Subcutaneous adipose tissue (tissue), 4 donors: ENCODE results near the gene KIAA1958. TPM values are rescaled to one million over a fixed set of nuclear protein-coding genes. Genes with fewer than 3 reads are reported as not detected.

Source experiments
- CTCF ChIP-seq: fragments of 450-650 bp; IDR thresholded peaks from one replicate; pipeline ENCODE4 v1.5.1; 2016; ENCODE audit warnings: low read depth, mild to moderate bottlenecking, control low read depth, antibody characterized with exemption, moderate library complexity
- total RNA-seq, 4 donors: library from RNA; depleted of rRNA; stranded (reverse); fragments of >200 nt; gene quantifications; one replicate each; pipeline ENCODE4 v1.1.0, GENCODE V29; 2016

Gene KIAA1958
- total RNA-seq, 4 donors from 2014 or later: 2.0 to 6.2 (median 3.5) TPM

GRCh38 chr9:112531666-112532282, 45.1 kb downstream of the KIAA1958 start:
- TF ChIP-seq CTCF: no peak

- no peak for TF ChIP-seq CTCF
Measured at GRCh38 chr9:112532427-112532826, 45.8 kb downstream of the KIAA1958 start.

GRCh38 chr9:112533660-112534059, 47.0 kb downstream of the KIAA1958 start:
- no peak for TF ChIP-seq CTCF

GRCh38 chr9:112535301-112535700, 48.7 kb downstream of the KIAA1958 start:
- TF ChIP-seq CTCF: no peak

- no peak for TF ChIP-seq CTCF
Measured at GRCh38 chr9:112535811-112536210, 49.2 kb downstream of the KIAA1958 start.

GRCh38 chr9:112537561-112537960, 50.9 kb downstream of the KIAA1958 start:
- TF ChIP-seq CTCF: no peak

GRCh38 chr9:112540800-112541199, 54.2 kb downstream of the KIAA1958 start:
- no peak for TF ChIP-seq CTCF
